Measurements from ENCODE around the gene HIGD1A.
"Not testable (repeated sequence)": the region's sequence is repeated elsewhere in the genome, so short reads cannot be mapped to it uniquely, and the experiment has no call there.

HIGD1A gene

DNA sequence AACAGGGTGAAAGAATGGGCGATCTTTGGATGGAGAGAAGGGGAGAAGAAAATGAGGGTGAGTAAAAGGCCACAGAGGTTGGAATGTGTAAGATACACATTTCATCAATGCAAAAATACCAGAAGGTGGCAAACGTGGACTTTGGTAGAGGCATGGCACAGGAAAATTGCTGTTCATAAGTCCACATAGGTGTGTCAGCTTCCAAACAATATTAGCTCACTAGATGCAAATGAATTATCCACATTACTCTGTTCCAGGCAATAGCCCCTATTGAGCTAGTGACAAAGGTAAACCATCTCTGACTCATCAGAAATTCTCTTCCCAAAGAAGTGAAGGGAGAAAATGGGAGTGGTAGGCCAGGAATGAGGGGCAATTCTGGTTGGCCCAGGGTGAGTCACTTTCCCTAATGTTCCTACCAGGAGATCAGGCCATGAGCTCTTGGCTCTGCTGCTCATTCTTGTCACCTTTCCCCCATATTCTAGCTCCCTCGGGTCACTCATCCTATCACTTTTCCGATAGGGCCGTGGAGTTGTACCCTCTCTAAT is 24.9 kb upstream of the HIGD1A start:
- DNase-seq (ENCODE audit: low read depth in 2 of 2), result no peak

- no peak for DNase-seq (ENCODE audit: low read depth in 2 of 2)
These were observed 23.4 kb upstream of the HIGD1A start for GRCh38 chr3:42827654-42828053.

- no peak for DNase-seq (ENCODE audit: low read depth in 2 of 2)
These were observed 22.7 kb upstream of the HIGD1A start for GRCh38 chr3:42827023-42827422.

DNA sequence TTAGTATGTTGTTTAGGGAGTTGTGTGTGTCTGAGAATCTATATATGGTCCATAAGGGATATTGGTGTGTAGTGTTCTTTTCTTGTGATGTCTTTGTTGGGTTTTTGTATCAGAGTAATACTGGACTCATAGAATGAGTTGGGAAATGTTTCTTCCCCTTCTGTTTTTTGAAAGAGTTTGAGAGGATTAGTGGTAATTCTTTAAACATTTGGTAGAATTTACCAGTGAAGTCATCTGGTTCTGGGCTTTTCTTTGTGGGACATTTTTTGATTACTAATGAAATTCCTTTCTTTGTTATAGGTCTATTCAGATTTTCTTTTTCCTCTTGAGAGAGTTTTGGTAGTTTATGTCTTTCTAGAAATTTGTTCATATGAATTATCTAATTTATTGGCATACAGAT is 21.9 kb upstream of the HIGD1A start:
- DNase-seq (ENCODE audit: low read depth in 2 of 2), result no peak

DNA sequence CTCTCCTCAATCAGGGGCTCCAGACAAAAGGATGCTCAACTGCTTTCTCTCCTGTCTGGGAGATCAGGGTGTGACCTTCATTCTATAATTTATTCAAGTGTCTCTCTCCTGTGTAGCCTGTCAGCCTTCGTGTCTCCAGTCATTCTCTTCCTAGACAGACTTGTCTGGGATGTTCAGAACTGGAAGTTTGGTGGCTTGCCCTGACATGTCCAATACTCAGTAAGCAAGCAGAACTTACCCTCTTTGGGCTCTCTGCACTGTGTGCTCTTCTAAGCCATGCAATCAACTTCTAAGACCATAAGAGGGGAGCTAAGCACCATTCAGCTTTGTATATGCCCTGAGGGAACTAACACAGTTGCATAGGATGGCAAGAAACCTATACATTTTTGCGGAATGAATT is 19.1 kb upstream of the HIGD1A start:
- no peak for DNase-seq (ENCODE audit: low read depth in 2 of 2)

GRCh38 chr3:42822828-42823227 is 18.5 kb upstream of the HIGD1A start:
- DNase-seq (ENCODE audit: low read depth in 2 of 2), result no peak

DNA sequence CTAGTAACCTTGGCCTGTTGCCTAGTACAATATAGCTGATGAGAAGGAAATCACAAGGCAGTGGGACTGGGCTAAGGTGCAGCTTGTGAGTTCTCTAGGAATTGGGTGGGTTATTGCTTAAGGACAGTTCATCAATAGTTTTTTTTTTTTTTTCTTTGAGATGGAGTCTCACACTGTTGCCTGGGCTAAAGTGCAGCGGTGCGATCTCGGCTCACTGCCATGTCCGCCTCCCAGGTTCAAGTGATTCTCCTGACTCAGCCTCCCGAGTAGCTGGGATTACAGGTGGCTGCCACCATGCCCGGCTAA is 16.4 kb upstream of the HIGD1A start:
- no peak for DNase-seq (ENCODE audit: low read depth in 2 of 2)

- DNase-seq (ENCODE audit: low read depth in 2 of 2), result no peak
These were observed 15.2 kb upstream of the HIGD1A start for GRCh38 chr3:42819351-42819965.

GRCh38 chr3:42815826-42816225 is 11.5 kb upstream of the HIGD1A start:
- no peak for DNase-seq (ENCODE audit: low read depth in 2 of 2)

DNA sequence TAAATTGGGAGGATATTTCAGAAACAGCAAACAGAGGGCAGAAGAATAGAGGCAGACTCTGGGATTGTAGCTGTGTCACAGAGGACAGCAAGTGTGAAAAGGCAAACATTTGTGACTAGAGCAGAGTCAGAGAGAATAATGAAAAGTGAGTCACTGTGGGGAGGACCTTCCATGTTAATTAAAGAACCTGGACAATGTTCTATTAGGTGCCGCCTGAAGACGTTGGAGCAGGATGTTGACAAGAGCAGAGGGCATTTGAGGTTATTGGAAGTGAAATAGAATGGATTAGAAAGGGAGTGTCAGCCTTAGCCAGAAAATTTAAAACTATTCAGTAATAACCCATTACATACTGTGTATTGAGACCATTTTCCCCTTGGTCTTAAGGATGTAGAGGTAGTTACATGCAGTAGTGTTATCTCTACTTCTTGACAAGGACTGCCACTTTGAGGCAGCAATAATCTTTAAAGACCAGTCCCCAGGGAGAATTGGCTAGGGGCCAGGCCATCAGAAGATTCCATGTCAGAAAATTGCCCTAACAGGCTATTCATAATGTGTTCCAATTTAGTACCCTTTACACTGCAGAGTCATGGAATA is 10.7 kb upstream of the HIGD1A start:
- DNase-seq (ENCODE audit: low read depth in 2 of 2), result no peak

DNA sequence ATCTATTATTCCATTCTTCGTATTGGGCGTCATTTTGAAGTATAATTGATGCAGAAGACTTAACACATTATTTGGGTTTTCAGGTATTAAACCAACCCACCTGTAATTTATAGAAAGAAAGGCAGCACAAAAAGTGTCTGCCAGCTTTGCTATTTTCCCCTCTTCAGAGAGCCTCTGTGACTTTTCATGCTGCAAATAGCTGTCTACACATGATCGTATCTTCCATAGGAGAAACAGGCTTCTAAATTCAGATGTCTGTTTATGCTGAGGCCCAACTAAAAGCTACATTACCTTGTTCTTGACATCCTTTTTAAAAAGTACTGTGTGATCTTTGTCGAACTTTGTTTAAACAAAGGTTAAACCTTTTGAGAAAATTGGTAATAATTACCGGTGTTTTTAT is 10.0 kb upstream of the HIGD1A start:
- no peak for DNase-seq (ENCODE audit: low read depth in 2 of 2)

DNA sequence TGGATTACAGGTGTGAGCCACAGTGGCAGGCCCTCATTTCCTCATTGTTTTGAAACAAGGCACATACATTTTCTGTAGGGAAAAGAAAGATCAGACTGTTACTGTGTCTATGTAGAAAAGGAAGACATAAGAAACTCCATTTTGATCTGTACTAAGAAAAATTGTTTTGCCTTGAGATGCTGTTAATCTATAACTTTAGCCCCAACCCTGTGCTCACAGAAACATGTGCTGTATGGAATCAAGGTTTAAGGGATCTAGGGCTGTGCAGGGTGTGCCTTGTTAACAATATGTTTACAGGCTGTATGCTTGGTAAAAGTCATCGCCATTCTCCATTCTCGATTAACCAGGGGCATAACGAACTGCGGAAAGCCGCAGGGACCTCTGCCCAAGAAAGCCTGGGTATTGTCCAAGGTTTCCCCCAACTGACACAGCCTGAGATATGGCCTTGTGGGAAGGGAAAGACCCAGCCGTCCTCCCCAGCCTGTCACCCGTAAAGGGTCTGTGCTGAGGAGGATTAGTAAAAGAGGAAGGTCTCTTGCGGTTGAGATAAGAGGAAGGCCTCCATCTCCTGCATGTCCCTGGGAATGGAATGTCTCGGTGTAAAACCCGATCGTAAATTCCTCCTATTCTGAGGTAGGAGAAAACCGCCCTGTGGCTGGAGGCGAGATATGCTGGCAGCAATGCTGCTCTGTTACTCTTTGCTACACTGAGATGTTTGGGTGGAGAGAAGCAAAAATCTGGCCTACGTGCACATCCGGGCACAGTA is 7.0 kb upstream of the HIGD1A start:
- not testable (repeated sequence) for DNase-seq (ENCODE audit: low read depth in 2 of 2)

DNA sequence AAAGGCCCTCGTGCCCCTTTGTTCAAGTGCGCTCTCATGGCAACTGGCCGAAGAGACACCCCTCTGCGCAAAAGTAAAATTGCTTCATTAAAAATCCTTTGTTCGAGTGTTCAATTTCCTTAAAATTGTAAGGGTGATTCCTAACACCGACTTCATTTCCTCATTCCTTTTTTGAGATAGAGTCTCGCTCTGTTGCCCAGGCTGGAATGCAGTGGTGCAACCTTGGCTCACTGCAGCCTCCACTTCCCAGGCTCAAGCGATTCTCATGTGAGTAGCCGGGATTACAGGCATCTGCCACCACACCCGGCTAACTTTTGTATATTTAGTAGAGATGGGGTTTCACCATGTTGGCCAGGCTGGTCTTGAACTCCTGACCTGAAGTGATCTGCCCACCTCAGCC is 6.4 kb upstream of the HIGD1A start:
- not testable (repeated sequence) for DNase-seq (ENCODE audit: low read depth in 2 of 2)

GRCh38 chr3:42809202-42809601 is 4.9 kb upstream of the HIGD1A start, which contains the start of gene ACKR2:
TSS of gene ACKR2 (plus strand) at chr3:42809445. CDS start at chr3:42864503, 55,058 bp downstream.
- DNase-seq (ENCODE audit: low read depth in 2 of 2), result no peak

DNA sequence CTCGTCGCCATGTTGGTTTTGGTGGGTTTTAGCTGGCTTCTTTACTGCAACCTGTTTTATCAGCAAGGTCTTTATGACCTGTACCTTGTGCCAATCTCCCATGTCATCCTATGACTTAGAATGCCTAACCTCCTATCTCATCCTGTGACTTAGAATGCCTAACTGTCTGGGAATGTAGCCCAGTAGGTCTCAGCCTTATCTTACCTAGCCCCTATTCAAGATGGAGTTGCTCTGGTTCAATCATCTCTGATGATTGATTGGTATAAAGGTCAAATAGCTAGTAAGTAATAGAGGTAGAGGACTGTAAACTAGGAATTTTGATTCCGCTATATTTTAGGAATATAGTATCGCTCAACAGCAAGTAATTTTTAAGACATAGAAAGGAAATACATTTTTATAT is 3.6 kb upstream of the HIGD1A start:
- no peak for DNase-seq (ENCODE audit: low read depth in 2 of 2)

DNA sequence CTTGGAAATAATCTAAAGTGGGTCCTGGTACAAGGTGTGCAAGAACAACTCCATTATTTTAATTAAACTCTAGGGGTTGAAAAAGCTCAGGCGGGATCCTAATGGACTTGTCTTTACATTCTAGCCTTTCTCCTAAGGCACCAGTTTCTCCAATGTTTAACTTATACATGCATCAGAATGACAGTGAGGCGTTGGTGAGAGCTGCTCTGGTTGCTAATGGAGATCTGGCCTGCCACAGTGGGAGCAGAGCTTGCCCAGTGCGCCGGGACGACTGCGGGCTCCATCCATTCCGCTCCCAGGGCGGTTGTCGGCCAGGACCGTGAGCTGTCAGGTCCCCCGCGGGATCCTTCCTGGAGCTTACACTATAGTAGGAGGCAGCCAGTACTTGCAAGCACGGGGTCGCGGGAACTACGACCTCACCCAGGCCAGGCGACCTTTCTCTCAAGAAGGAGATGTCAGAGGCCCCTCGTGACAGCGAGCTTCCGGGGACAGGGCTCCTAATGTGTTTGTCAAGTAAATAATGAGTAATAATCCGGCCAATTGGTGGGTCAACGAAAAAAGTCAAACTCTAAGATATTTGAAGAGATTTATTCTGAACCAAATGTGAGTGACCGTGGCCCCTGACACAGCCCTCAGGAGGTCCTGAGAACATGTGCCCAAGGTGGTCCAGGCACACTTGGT is 991 bp upstream of the HIGD1A start:
- DNase-seq (ENCODE audit: low read depth in 2 of 2), result no peak

DNA sequence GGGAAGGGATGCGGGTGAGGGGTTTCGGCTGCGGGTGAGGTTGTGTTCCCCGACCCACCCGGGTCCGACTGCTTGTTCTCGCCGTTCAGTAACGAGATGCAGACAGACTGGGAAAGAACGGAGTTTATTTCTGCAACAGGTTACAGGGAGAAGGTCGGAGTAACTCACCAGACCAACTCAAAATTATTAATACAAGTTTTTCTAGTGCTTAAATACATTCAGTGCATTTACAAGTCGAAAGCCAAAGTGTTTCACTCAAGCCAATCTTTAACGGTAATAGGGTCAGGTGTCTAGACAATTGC is 492 bp upstream of the HIGD1A start:
- no peak for DNase-seq (ENCODE audit: low read depth in 2 of 2)

DNA sequence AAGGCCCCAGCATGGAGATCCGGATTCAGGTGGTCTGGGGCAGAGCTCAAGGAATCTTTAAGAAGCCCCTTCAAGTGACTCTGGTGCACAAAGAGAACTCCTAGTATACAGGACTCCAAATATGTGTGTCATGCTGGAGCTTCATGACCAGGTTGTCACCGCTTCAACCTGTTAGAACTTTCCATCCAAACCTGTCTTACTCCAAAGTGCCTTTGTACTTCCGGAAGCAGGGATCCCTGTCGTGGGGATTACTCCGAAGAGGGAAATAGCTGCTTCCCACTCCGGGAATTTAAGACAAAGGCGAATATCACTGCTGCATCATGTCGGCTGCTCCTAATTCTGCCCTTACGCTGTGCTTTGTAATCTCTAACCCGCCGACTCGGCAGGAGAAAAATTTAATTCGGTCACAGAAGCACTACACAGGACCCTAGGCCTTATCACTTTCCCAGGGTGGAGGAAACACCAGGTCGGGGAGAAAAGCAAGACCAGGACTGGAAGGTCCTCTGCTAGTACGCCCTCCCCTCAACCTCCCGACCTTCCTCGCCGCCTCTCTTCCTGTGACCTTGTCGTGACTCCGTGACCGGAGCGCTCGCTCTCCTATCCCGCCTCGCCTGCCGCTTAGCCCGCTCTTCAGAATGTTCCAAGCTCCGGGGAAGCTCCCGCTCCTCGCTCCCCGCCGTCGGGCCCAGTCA is 730 bp downstream of the HIGD1A start:
- peak in 1 of 2 donors; percentile 5 for DNase-seq (ENCODE audit: low read depth in 2 of 2)

DNA sequence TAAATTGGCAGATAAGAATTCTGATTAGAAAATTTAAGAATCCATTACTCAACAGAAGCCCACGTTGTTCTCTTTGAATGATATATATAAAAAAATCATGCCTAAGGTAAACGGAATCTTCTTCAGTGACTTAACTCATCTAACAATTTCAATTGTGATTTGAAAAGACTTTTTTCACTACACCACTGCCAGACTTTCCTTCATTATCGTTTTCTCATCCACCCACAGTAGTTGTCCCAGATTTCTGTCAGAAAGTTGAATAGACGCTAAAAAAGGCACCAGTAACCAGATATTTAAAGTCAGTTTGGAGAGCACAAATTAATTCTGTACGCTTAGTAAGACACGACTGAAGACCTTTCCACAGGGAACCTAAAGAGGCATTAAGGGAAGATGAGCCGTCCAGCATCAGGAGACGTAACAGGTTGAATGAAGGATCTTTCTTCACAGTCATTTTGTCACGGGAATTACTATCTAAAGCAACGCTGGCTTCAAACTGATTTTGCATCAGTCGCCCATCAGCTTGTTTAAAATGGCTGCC is 1.3 kb downstream of the HIGD1A start:
- no peak for DNase-seq (ENCODE audit: low read depth in 2 of 2)

DNA sequence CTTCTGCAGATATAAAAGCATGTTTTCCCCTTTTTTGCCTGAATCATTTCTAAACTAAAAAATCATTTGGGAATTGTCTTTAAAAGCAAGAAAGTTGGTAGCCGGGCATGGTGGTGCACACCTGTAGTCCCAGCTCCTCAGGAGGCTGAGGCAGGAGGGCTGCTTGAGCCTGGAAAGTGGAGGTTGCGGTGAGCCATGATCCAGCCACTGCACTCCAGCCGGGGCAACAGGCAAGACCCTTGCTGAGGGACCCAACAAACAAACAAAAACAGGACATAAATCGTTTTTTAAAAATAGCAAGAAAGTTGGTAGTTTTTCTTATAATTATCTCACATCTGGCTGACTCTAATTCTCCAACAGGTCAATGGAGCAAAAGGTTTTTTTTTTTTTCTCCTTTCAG is 2.5 kb downstream of the HIGD1A start:
- DNase-seq (ENCODE audit: low read depth in 2 of 2), result no peak

DNA sequence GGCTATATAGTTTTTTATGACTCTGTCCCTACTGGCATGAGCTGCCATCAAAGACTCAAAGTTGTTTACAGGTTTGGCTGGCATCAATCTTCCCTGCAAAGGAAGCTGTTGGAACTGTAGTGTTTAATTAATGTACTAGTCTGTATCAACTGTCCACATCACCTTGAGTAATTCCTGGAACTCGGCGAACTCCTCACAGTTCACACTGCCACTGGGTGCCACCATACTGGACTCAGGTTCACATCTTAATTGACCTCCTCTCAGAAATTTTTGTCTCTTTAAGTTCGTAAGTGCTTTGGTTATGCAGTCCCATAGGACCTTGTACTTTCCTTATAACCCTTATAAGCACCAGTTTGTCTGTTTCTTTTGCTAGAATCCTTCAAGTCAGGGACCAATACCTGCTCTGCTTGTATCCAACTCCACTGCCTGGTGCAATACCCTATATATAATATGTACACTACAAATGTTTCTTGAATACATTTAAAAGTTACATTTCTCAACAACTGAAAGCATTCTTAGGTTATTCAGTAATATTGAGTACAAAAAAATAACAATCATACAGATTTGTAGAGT is 3.2 kb downstream of the HIGD1A start:
- no peak for DNase-seq (ENCODE audit: low read depth in 2 of 2)

Data from stimulated activated CD4-positive, alpha-beta T cell treated with anti-CD3 and anti-CD28 coated beads, Interleukin-1b, Interleukin-23, amount 100 ng/mL, for 1 hour (primary cell).